Skeletal muscle tissue (tissue), 4 donors: ENCODE measurements around the gene PLCB1. TPM values are rescaled to one million over a fixed set of nuclear protein-coding genes. Genes with fewer than 3 reads are reported as not detected.

Source experiments
- H3K27ac ChIP-seq: one replicate; pipeline ENCODE4 v1.7.0; 2013; ENCODE audit warnings: mild to moderate bottlenecking, low read depth, low read length, inconsistent platforms
- H3K27me3 ChIP-seq, 3 donors: one replicate each; pipeline ENCODE4 v1.7.0; 2013; ENCODE audit warnings: low read length in 3 of 3; ENCODE audit not compliant: control insufficient read depth in 3 of 3, insufficient read depth in 3 of 3
- H3K36me3 ChIP-seq, 3 donors: one replicate each; pipeline ENCODE4 v1.7.0; 2013; ENCODE audit warnings: low read length in 3 of 3; ENCODE audit not compliant: control insufficient read depth in 3 of 3, insufficient read depth in 3 of 3
- H3K4me1 ChIP-seq, 3 donors: one replicate each; pipeline ENCODE4 v1.7.0; 2013; ENCODE audit warnings: low read length in 3 of 3, mild to moderate bottlenecking in 3 of 3; ENCODE audit not compliant: control insufficient read depth in 3 of 3, insufficient read depth in 3 of 3
- H3K4me3 ChIP-seq, 3 donors: one replicate each; pipeline ENCODE4 v1.7.0; 2013; ENCODE audit warnings: low read length in 3 of 3
- H3K9ac ChIP-seq, 3 donors: one replicate each; pipeline ENCODE4 v1.7.0; 2013; ENCODE audit warnings: low read length in 3 of 3, mild to moderate bottlenecking in 3 of 3, moderate library complexity in 2 of 3, low read depth in 1 of 3
- H3K9me3 ChIP-seq, 3 donors: one replicate each; pipeline ENCODE4 v1.7.0; 2013; ENCODE audit warnings: low read length in 3 of 3; ENCODE audit not compliant: control insufficient read depth in 3 of 3
- total RNA-seq: library from RNA; depleted of rRNA; stranded (reverse); fragments of >200 nt; gene quantifications from one replicate; pipeline ENCODE4 v1.2.3, GENCODE V29; 2014
- donor health status: Osteomylitis.

Gene PLCB1
- total RNA-seq, 1 donor from 2014 or later = 13.0 TPM

- no peaks in the 10 kb centered on the region for H3K27me3 ChIP-seq
- H3K4me1 ChIP-seq = peaks cover 0 to 3% (median 0%) of the 10 kb centered on the region in 3 donors
- H3K27ac ChIP-seq = no peak overlapping the region
- H3K9ac ChIP-seq = no peak overlapping the region
- no peak overlapping the region for H3K4me3 ChIP-seq
- no peaks in the 10 kb centered on the region for H3K9me3 ChIP-seq
- no peaks in the 10 kb centered on the region for H3K36me3 ChIP-seq
Measured at GRCh38 chr20:8172191-8172590, 40.1 kb downstream of the PLCB1 start.

GRCh38 chr20:8175741-8176675, 43.9 kb downstream of the PLCB1 start:
- Histone ChIP-seq H3K27ac (no peak overlapping the region), H3K4me3 (no peak overlapping the region), H3K9me3 (no peaks in the 10 kb centered on the region), H3K4me1 (no peaks in the 10 kb centered on the region), H3K27me3 (no peaks in the 10 kb centered on the region), H3K9ac (no peak overlapping the region), H3K36me3 (no peaks in the 10 kb centered on the region)

- H3K27ac ChIP-seq = no peak overlapping the region
- H3K27me3 ChIP-seq = no peaks in the 10 kb centered on the region
- H3K4me1 ChIP-seq = peaks cover 0 to 4% (median 0%) of the 10 kb centered on the region in 3 donors
- no peaks in the 10 kb centered on the region for H3K9me3 ChIP-seq
- no peaks in the 10 kb centered on the region for H3K36me3 ChIP-seq
- no peak overlapping the region for H3K4me3 ChIP-seq
- H3K9ac ChIP-seq = no peak overlapping the region
Measured at GRCh38 chr20:8183526-8183925, 51.5 kb downstream of the PLCB1 start.

- peaks cover 0 to 4% (median 0%) of the 10 kb centered on the region in 3 donors for H3K4me1 ChIP-seq
Measured at GRCh38 chr20:8187740-8188139, 55.7 kb downstream of the PLCB1 start.

GRCh38 chr20:8190043-8190880, 58.2 kb downstream of the PLCB1 start:
- H3K27ac ChIP-seq = no peak overlapping the region
- no peak overlapping the region for H3K9ac ChIP-seq
- H3K9me3 ChIP-seq = peaks cover 0 to 3% (median 0%) of the 10 kb centered on the region in 3 donors
- H3K4me3 ChIP-seq = no peak overlapping the region
- H3K27me3 ChIP-seq = no peaks in the 10 kb centered on the region
- H3K36me3 ChIP-seq = peaks cover 0 to 2% (median 0%) of the 10 kb centered on the region in 3 donors
- H3K4me1 ChIP-seq = peaks cover 0 to 4% (median 0%) of the 10 kb centered on the region in 3 donors

More at GRCh38 chr20:8187740-8188139, 55.7 kb downstream of the PLCB1 start:
- no peak overlapping the region for H3K9ac ChIP-seq
- H3K36me3 ChIP-seq = no peaks in the 10 kb centered on the region
- no peaks in the 10 kb centered on the region for H3K27me3 ChIP-seq
- H3K4me3 ChIP-seq = no peak overlapping the region
- no peaks in the 10 kb centered on the region for H3K9me3 ChIP-seq
- H3K27ac ChIP-seq = no peak overlapping the region

- Histone ChIP-seq H3K4me3 (no peak overlapping the region), H3K27me3 (no peaks in the 10 kb centered on the region), H3K9ac (no peak overlapping the region), H3K27ac (no peak overlapping the region), H3K4me1 (no peaks in the 10 kb centered on the region), H3K9me3 (peaks cover 0 to 3% (median 0%) of the 10 kb centered on the region in 3 donors), H3K36me3 (peaks cover 0 to 2% (median 0%) of the 10 kb centered on the region in 3 donors)
Measured at GRCh38 chr20:8194721-8195120, 62.7 kb downstream of the PLCB1 start.

- Histone ChIP-seq H3K9ac (no peak overlapping the region), H3K27ac (no peak overlapping the region), H3K4me1 (no peaks in the 10 kb centered on the region), H3K9me3 (peaks cover 0 to 3% (median 0%) of the 10 kb centered on the region in 3 donors), H3K27me3 (no peaks in the 10 kb centered on the region), H3K36me3 (peaks cover 0 to 2% (median 0%) of the 10 kb centered on the region in 3 donors), H3K4me3 (no peak overlapping the region)
Measured at GRCh38 chr20:8196096-8196495, 64.0 kb downstream of the PLCB1 start.

- H3K4me1 ChIP-seq = no peaks in the 10 kb centered on the region
- no peak overlapping the region for H3K4me3 ChIP-seq
- no peaks in the 10 kb centered on the region for H3K27me3 ChIP-seq
- H3K27ac ChIP-seq = no peak overlapping the region
- H3K9me3 ChIP-seq = no peaks in the 10 kb centered on the region
- no peak overlapping the region for H3K9ac ChIP-seq
- no peaks in the 10 kb centered on the region for H3K36me3 ChIP-seq
Measured at GRCh38 chr20:8200220-8200619, 68.2 kb downstream of the PLCB1 start.

- Histone ChIP-seq H3K9me3 (no peaks in the 10 kb centered on the region), H3K4me1 (no peaks in the 10 kb centered on the region)
Measured at GRCh38 chr20:8203366-8203765, 71.3 kb downstream of the PLCB1 start.

More at GRCh38 chr20:8203366-8203765, 71.3 kb downstream of the PLCB1 start:
- Histone ChIP-seq H3K27ac (no peak overlapping the region), H3K27me3 (no peaks in the 10 kb centered on the region), H3K9ac (no peak overlapping the region), H3K4me3 (no peak overlapping the region), H3K36me3 (no peaks in the 10 kb centered on the region)
